Mesendoderm (in vitro differentiated cells): ENCODE measurements around the gene LRBA.

ENCODE experiments used
- DNase-seq: peaks from one replicate; pipeline ENCODE4 v3.0.0; 2013
- H2AK5ac ChIP-seq: 2 replicates; pipeline ENCODE4 v1.6.1; 2013; ENCODE audit warnings: low read length, inconsistent platforms
- H2BK120ac ChIP-seq: 2 replicates; pipeline ENCODE4 v1.6.1; 2013; ENCODE audit warnings: low read depth, mild to moderate bottlenecking, low read length, moderate library complexity, mixed read lengths
- H2BK15ac ChIP-seq: replicated peaks from 2 replicates; pipeline ENCODE4 v1.6.1; 2013; ENCODE audit warnings: low read depth, mild to moderate bottlenecking, moderate library complexity
- H2BK5ac ChIP-seq: 2 replicates; pipeline ENCODE4 v1.6.1; 2013; ENCODE audit warnings: low read length, inconsistent platforms
- H3K18ac ChIP-seq: 2 replicates; pipeline ENCODE4 v1.6.1; 2013; ENCODE audit warnings: mild to moderate bottlenecking, low read length, mixed read lengths
- H3K23ac ChIP-seq: one replicate; pipeline ENCODE4 v1.6.1; 2013; ENCODE audit warnings: low read length
- H3K27ac ChIP-seq: 2 replicates; pipeline ENCODE4 v1.5.1; 2013; ENCODE audit warnings: low read depth, mild to moderate bottlenecking, inconsistent platforms, low read length, moderate library complexity
- H3K27me3 ChIP-seq: 2 replicates; pipeline ENCODE4 v1.6.1; 2013; ENCODE audit warnings: low read length, control low read depth, mild to moderate bottlenecking, inconsistent platforms; ENCODE audit not compliant: insufficient read depth, poor library complexity
- H3K36me3 ChIP-seq: 2 replicates; pipeline ENCODE4 v1.6.1; 2013; ENCODE audit warnings: low read length, inconsistent platforms; ENCODE audit not compliant: control insufficient read depth, insufficient read depth
- H3K4ac ChIP-seq: one replicate; pipeline ENCODE4 v1.6.1; 2013; ENCODE audit warnings: low read depth, mild to moderate bottlenecking, low read length, moderate library complexity
- H3K4me1 ChIP-seq: 2 replicates; pipeline ENCODE4 v1.6.1; 2013; ENCODE audit warnings: low read depth, low read length, inconsistent platforms; ENCODE audit not compliant: control insufficient read depth
- H3K4me2 ChIP-seq: 2 replicates; pipeline ENCODE4 v1.6.1; 2013; ENCODE audit warnings: low read length
- H3K4me3 ChIP-seq: 2 replicates; pipeline ENCODE4 v1.5.1; 2013; ENCODE audit warnings: mild to moderate bottlenecking, low read length
- H3K56ac ChIP-seq: one replicate; pipeline ENCODE4 v1.6.1; 2013; ENCODE audit warnings: low read length
- H3K79me1 ChIP-seq: 2 replicates; pipeline ENCODE4 v1.6.1; 2013; ENCODE audit warnings: low read length, inconsistent platforms
- H3K79me2 ChIP-seq: 2 replicates; pipeline ENCODE4 v1.6.1; 2013; ENCODE audit warnings: mild to moderate bottlenecking, low read length; ENCODE audit not compliant: control insufficient read depth, insufficient read depth
- H3K9ac ChIP-seq: 2 replicates; pipeline ENCODE4 v1.6.1; 2013; ENCODE audit warnings: low read length, inconsistent platforms
- H4K5ac ChIP-seq: one replicate; pipeline ENCODE4 v1.6.1; 2013; ENCODE audit warnings: low read length
- H4K8ac ChIP-seq: one replicate; pipeline ENCODE4 v1.6.1; 2013; ENCODE audit warnings: low read depth, mild to moderate bottlenecking, control low read depth, low read length, moderate library complexity
- WGBS: extraction: QIAGEN DNeasy Blood & Tissue Kit; methylation state at CpG from one replicate; pipeline ENCODE4 v1.1.7; 2013; ENCODE audit warnings: low lambda C conversion rate, missing lambda C conversion rate; ENCODE audit not compliant: insufficient coverage; ENCODE audit errors: extremely low coverage; 5-methylcytosine and 5-hydroxymethylcytosine counted together

Gene LRBA

DNA sequence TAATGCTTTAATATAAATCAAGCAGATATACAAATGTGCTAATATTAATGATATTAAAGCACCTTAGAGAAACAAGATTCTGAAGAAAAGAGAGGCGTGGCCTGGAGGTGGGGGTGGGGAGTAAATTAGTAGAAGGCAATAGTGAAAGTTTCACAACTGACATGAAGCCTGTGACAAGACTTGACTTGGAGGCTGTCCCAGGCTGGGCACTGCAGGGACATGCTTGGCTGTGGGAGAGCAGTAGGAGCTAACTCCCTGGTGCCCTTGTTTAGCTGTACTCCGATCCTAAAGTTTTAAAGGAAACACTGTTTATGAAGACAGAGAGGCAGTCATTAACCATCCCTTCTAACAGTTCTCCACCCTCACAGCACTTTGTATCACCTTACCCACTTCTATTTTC is 672.1 kb downstream of the LRBA start:
- no peak for DNase-seq

DNA sequence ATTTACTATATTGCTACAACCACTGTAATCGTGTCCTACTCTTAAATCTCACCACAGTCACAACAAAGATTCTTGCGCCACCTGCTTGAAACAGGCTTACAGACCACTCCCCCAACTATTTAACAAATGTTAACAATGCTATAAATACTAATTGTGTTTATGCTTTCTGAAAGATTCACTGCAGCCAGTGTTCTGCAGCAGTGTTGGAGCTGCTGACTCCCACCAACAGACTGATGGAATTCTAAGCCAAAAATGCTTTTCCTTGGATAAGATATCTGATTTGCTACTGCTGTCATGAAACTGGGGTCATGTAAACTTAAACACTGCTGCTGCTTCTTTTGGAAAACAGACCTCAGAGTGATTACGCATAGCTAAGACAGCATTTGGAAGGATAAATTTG is 677.4 kb downstream of the LRBA start:
- no peak for DNase-seq
- no CpG with 5 or more reads among the region's 3 CpGs for WGBS
- H2BK120ac ChIP-seq = no peak overlapping the region
- H2BK5ac ChIP-seq = no peak overlapping the region
- no peaks in the 10 kb centered on the region for H3K4me1 ChIP-seq
- no peaks in the 10 kb centered on the region for H3K36me3 ChIP-seq
- H4K5ac ChIP-seq = no peak overlapping the region
- H3K4me3 ChIP-seq = no peak overlapping the region
- H4K8ac ChIP-seq = no peak overlapping the region
- no peak overlapping the region for H3K9ac ChIP-seq
- no peak overlapping the region for H2AK5ac ChIP-seq
- no peaks in the 10 kb centered on the region for H3K79me2 ChIP-seq
- no peak overlapping the region for H3K56ac ChIP-seq
- no peaks in the 10 kb centered on the region for H3K27me3 ChIP-seq
- no peak overlapping the region for H3K27ac ChIP-seq
- H3K4ac ChIP-seq = no peak overlapping the region
- H3K4me2 ChIP-seq = no peak overlapping the region
- no peak overlapping the region for H3K18ac ChIP-seq
- H2BK15ac ChIP-seq = no peak overlapping the region
- H3K23ac ChIP-seq = no peak overlapping the region
- no peaks in the 10 kb centered on the region for H3K79me1 ChIP-seq

More for the DNA sequence above, 672.1 kb downstream of the LRBA start:
- no peaks in the 10 kb centered on the region for H3K4me1 ChIP-seq
- no peak overlapping the region for H3K27ac ChIP-seq
- no peak overlapping the region for H2AK5ac ChIP-seq
- H3K4ac ChIP-seq = no peak overlapping the region
- WGBS = no CpG with 5 or more reads among the region's 2 CpGs
- no peak overlapping the region for H3K56ac ChIP-seq
- no peak overlapping the region for H3K4me3 ChIP-seq
- no peak overlapping the region for H4K5ac ChIP-seq
- no peak overlapping the region for H2BK120ac ChIP-seq
- H3K36me3 ChIP-seq = no peaks in the 10 kb centered on the region
- H3K23ac ChIP-seq = no peak overlapping the region
- no peak overlapping the region for H3K9ac ChIP-seq
- no peaks in the 10 kb centered on the region for H3K27me3 ChIP-seq
- H3K18ac ChIP-seq = no peak overlapping the region
- H3K79me2 ChIP-seq = no peaks in the 10 kb centered on the region
- H3K4me2 ChIP-seq = no peak overlapping the region
- H2BK5ac ChIP-seq = no peak overlapping the region
- H2BK15ac ChIP-seq = no peak overlapping the region
- no peaks in the 10 kb centered on the region for H3K79me1 ChIP-seq
- H4K8ac ChIP-seq = no peak overlapping the region

DNA sequence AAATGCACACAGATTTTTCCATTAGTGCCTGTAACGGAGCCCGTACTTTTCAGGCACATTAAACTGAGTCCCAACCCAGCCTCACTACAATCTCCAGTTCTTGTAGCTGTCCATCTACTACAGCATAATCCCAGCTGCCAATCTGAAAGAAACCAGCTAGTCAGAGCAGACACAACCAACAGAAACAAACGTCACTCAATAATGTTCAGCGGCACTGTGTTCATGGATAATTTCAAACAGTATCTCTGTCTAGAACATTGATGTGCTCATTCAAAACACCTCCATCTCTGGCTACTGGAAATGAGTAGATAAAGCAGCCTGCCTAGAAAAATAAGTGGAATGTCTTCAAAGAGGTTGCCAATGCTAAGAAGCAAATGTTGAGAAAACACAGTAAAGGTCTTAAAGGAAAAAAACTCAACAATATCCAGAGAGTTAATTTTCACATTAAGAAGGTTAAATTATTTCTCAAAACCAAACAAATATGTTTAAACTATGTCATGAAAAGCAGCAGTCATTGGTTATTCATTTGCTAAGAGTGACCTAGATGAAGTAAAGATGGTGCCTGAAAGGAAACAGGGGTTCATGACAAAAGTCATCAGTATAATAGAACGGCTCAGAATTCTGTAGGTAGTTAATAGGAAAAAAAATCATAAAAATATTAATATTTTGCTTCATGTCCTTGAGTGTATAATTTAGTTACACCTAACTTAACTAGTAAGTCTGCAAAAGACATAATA is 678.2 kb downstream of the LRBA start:
- DNase-seq = no peak
- Histone ChIP-seq H3K79me1 (no peaks in the 10 kb centered on the region), H3K4me2 (no peak overlapping the region), H3K27ac (no peak overlapping the region), H2BK15ac (no peak overlapping the region), H3K36me3 (no peaks in the 10 kb centered on the region), H3K4me1 (no peaks in the 10 kb centered on the region), H3K79me2 (no peaks in the 10 kb centered on the region), H3K9ac (no peak overlapping the region), H3K18ac (no peak overlapping the region), H4K8ac (no peak overlapping the region), H4K5ac (no peak overlapping the region), H3K23ac (no peak overlapping the region), H3K4me3 (no peak overlapping the region), H3K4ac (no peak overlapping the region), H2BK120ac (no peak overlapping the region), H3K27me3 (no peaks in the 10 kb centered on the region), H2BK5ac (no peak overlapping the region), H3K56ac (no peak overlapping the region), H2AK5ac (no peak overlapping the region)
- no CpG with 5 or more reads among the region's 5 CpGs for WGBS

DNA sequence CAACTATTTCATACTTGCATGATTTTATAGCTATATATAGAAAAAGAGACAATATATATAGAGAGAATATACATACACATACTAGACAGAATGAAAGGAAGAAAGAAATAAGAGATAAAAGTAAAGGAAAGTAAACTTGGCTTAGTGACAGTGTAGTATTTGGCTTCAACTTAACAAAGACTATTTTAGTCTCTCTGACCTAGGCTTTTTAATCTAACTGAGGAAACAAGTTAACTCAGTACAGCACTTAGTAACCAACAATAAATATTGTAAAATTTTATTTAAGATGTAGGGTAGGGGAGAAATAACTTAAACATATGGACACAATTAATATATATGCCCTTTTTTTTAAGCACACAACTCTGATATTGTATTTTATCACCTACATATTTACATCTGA is 682.1 kb downstream of the LRBA start:
- Histone ChIP-seq H3K18ac (no peak overlapping the region), H3K23ac (no peak overlapping the region), H3K4me3 (no peak overlapping the region), H3K27me3 (no peaks in the 10 kb centered on the region), H3K9ac (no peak overlapping the region), H3K4ac (no peak overlapping the region), H4K5ac (no peak overlapping the region), H4K8ac (no peak overlapping the region), H3K27ac (no peak overlapping the region), H3K4me2 (no peak overlapping the region), H3K36me3 (no peaks in the 10 kb centered on the region), H3K4me1 (no peaks in the 10 kb centered on the region), H3K56ac (no peak overlapping the region), H3K79me2 (no peaks in the 10 kb centered on the region), H2AK5ac (no peak overlapping the region), H2BK5ac (no peak overlapping the region), H2BK15ac (no peak overlapping the region), H3K79me1 (no peaks in the 10 kb centered on the region), H2BK120ac (no peak overlapping the region)
- DNase-seq = no peak

DNA sequence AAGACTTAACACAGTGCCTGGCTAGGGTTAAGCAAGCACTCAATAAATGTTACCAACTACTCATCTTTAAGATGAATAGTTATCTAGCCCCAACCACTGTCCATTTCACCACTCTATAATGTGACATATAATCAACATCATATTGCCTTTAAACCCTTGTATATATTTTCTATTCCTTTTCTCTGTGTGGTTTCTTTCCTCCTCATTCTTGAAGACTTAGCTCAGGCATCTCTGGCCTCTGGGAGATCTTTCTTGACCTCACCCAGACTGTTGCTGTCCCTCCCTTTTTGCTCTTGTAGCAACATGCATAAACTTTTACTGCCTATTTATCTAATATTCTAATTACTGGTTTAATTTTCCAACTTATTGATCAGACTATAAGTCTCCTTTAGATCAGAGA is 683.0 kb downstream of the LRBA start:
- Histone ChIP-seq H3K4me1 (peaks cover 2% of the 10 kb centered on the region), H2BK15ac (no peak overlapping the region)
- no peak for DNase-seq

DNA sequence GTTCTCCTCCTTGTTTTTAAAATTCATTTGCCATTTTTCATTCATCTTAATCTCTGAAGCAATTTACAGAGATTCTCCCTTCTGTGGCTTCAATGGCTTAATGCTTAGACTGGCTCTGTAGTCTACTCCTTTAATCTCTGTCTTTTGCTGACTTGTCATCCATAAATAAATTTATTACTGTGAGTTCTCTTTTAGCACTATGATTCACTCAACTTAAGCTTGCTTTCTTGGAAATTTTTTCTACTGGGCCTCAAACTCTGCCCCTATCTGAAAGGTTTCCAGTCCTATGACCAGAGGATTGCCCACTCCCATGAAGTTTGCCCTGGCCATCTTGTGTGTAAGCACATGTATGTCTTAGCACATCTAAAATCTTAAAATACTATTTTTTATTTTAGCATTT is 685.7 kb downstream of the LRBA start:
- no peak overlapping the region for H2BK5ac ChIP-seq

More for the DNA sequence above, 683.0 kb downstream of the LRBA start:
- no peak overlapping the region for H3K27ac ChIP-seq
- H3K4ac ChIP-seq = no peak overlapping the region
- H3K56ac ChIP-seq = no peak overlapping the region
- H3K79me1 ChIP-seq = no peaks in the 10 kb centered on the region
- H4K5ac ChIP-seq = no peak overlapping the region
- H3K27me3 ChIP-seq = no peaks in the 10 kb centered on the region
- no peaks in the 10 kb centered on the region for H3K79me2 ChIP-seq
- H3K36me3 ChIP-seq = no peaks in the 10 kb centered on the region
- no peak overlapping the region for H2BK5ac ChIP-seq
- H3K9ac ChIP-seq = no peak overlapping the region
- no peak overlapping the region for H3K23ac ChIP-seq
- no peak overlapping the region for H3K4me2 ChIP-seq
- H2BK120ac ChIP-seq = no peak overlapping the region
- H2AK5ac ChIP-seq = no peak overlapping the region
- no peak overlapping the region for H4K8ac ChIP-seq
- H3K18ac ChIP-seq = no peak overlapping the region
- no peak overlapping the region for H3K4me3 ChIP-seq

More for the DNA sequence above, 685.7 kb downstream of the LRBA start:
- Histone ChIP-seq H3K79me1 (no peaks in the 10 kb centered on the region), H4K8ac (no peak overlapping the region), H2AK5ac (no peak overlapping the region), H3K27ac (no peak overlapping the region), H4K5ac (no peak overlapping the region), H3K9ac (no peak overlapping the region), H3K18ac (no peak overlapping the region), H3K4ac (no peak overlapping the region), H3K23ac (no peak overlapping the region), H3K27me3 (no peaks in the 10 kb centered on the region), H2BK120ac (no peak overlapping the region), H3K4me3 (no peak overlapping the region), H3K56ac (no peak overlapping the region), H2BK15ac (no peak overlapping the region), H3K36me3 (no peaks in the 10 kb centered on the region), H3K4me2 (no peak overlapping the region), H3K79me2 (no peaks in the 10 kb centered on the region), H3K4me1 (peaks cover 2% of the 10 kb centered on the region)
- no peak for DNase-seq
